Endodermal cell (in vitro differentiated cells): ENCODE measurements around the gene NRG2. TPM values are rescaled to one million over a fixed set of nuclear protein-coding genes. Genes with fewer than 3 reads are reported as not detected.

Source experiments
- DNase-seq: peaks from one replicate; pipeline ENCODE4 v3.0.0-alpha.2; 2017
- H3K27ac ChIP-seq: 2 replicates; pipeline ENCODE4 v1.5.1; 2013; ENCODE audit warnings: mild to moderate bottlenecking, low read depth, low read length, moderate library complexity
- H3K27me3 ChIP-seq: 2 replicates; pipeline ENCODE4 v1.6.1; 2013; ENCODE audit warnings: mild to moderate bottlenecking, low read length, moderate library complexity; ENCODE audit not compliant: insufficient read depth, control insufficient read depth, poor library complexity, severe bottlenecking
- H3K36me3 ChIP-seq: 2 replicates; pipeline ENCODE4 v1.7.0; 2013; ENCODE audit warnings: mild to moderate bottlenecking, low read length, moderate library complexity; ENCODE audit not compliant: control insufficient read depth, insufficient read depth
- H3K4me1 ChIP-seq: one replicate; pipeline ENCODE4 v1.7.0; 2013; ENCODE audit warnings: low read length; ENCODE audit not compliant: control insufficient read depth, insufficient read depth
- H3K4me3 ChIP-seq: 2 replicates; pipeline ENCODE4 v1.5.1; 2013; ENCODE audit warnings: mild to moderate bottlenecking, low read length, moderate library complexity
- H3K9ac ChIP-seq: 2 replicates; pipeline ENCODE4 v1.6.1; 2013; ENCODE audit warnings: mild to moderate bottlenecking, low read length, moderate library complexity; ENCODE audit not compliant: poor library complexity, severe bottlenecking; ENCODE audit errors: extremely low read depth
- H3K9me3 ChIP-seq: 2 replicates; pipeline ENCODE4 v1.6.1; 2013; ENCODE audit warnings: mild to moderate bottlenecking, low read length, moderate library complexity; ENCODE audit not compliant: control insufficient read depth
- H3K27ac Mint-ChIP-seq: 2 replicates; pipeline ENCODE4 v1.8.0; 2020; ENCODE audit warnings: mixed read lengths
- H3K27me3 Mint-ChIP-seq: 2 replicates; pipeline ENCODE4 v1.8.0; 2021; ENCODE audit warnings: mild to moderate bottlenecking, mixed read lengths; ENCODE audit not compliant: insufficient read depth
- H3K36me3 Mint-ChIP-seq: 2 replicates; pipeline ENCODE4 v1.8.0; 2020; ENCODE audit warnings: low read depth, mixed read lengths
- H3K4me1 Mint-ChIP-seq: 2 replicates; pipeline ENCODE4 v1.8.0; 2020; ENCODE audit warnings: mixed read lengths
- H3K4me3 Mint-ChIP-seq: 2 replicates; pipeline ENCODE4 v1.8.0; 2020; ENCODE audit warnings: mild to moderate bottlenecking, moderate library complexity, mixed read lengths
- H3K9me3 Mint-ChIP-seq: 2 replicates; pipeline ENCODE4 v1.8.0; 2020; ENCODE audit warnings: mild to moderate bottlenecking, mixed read lengths
- CTCF ChIP-seq: fragments of 200-600 bp; sonication (generic); conservative IDR thresholded peaks from 2 replicates; pipeline ENCODE4 v1.5.0; 2021; ENCODE audit warnings: antibody characterized with exemption, mild to moderate bottlenecking
- WGBS, 2 experiments: methylation state at CpG; one replicate each; pipeline versions ENCODE4 v1.1.5 to v1.1.7; 2013; ENCODE audit warnings: missing lambda C conversion rate in 2 of 2, mixed read lengths in 1 of 2; ENCODE audit not compliant: insufficient coverage in 1 of 2, insufficient read length in 1 of 2; 5-methylcytosine and 5-hydroxymethylcytosine counted together
- total RNA-seq, 2 donors: library from RNA; stranded (reverse); fragmentation: NEBNext Ultra II Directional in 1 of 2; extraction: Animal tissue kit (Norgen Biotek cat#: 25700) in 1 of 2; gene quantifications; 2 replicates in 1 of 2; 3 replicates in 1 of 2; pipeline ENCODE4 v1.2.1, GENCODE V29; 2021

Gene NRG2
- total RNA-seq, 2 donors from 2014 or later = 10.8 to 12.5 TPM

DNA sequence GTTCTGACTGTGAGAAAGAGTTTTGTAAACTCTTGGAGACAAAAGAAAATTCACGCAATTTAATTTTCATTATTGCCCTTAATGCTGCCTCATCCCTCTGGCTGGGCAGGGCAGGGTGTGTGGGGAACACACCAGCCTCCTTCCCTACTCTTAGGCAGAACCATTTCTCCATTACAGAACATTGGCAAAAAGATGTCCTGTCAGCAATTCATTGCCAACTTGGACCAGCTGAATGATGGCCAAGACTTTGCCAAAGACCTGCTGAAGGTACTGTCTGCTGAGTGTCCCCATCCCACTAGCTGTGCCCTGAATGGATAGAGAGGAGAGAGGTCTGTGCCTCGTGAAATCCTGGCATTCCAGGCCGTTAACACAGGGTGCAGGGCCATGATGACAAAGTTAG is 209.6 kb downstream of the NRG2 start:
- Mint-ChIP-seq H3K36me3 (no peaks in the 10 kb centered on the region), H3K9me3 (no peaks in the 10 kb centered on the region), H3K4me1 (no peaks in the 10 kb centered on the region), H3K27ac (no peak overlapping the region), H3K27me3 (peaks cover 60% of the 10 kb centered on the region), H3K4me3 (no peak overlapping the region)
- Histone ChIP-seq H3K9ac (no peak overlapping the region), H3K4me1 (no peaks in the 10 kb centered on the region), H3K27me3 (peaks cover 44% of the 10 kb centered on the region), H3K36me3 (no peaks in the 10 kb centered on the region), H3K27ac (no peak overlapping the region), H3K9me3 (no peaks in the 10 kb centered on the region), H3K4me3 (no peak overlapping the region)
- TF ChIP-seq CTCF = no peak
- 43 to 52% methylated on average over 3 of the region's 3 CpGs for WGBS, 2 experiments
- no peak for DNase-seq

GRCh38 chr5:139831624-139832023 is 211.5 kb downstream of the NRG2 start:
- Histone ChIP-seq H3K27me3 (peaks cover 44% of the 10 kb centered on the region), H3K4me1 (no peaks in the 10 kb centered on the region), H3K9me3 (no peaks in the 10 kb centered on the region), H3K27ac (no peak overlapping the region), H3K36me3 (no peaks in the 10 kb centered on the region), H3K4me3 (no peak overlapping the region), H3K9ac (no peak overlapping the region)
- 63 to 79% methylated on average over 3 of the region's 3 CpGs for WGBS, 2 experiments
- Mint-ChIP-seq H3K27ac (no peak overlapping the region), H3K4me1 (no peaks in the 10 kb centered on the region), H3K36me3 (no peaks in the 10 kb centered on the region), H3K27me3 (peaks cover 77% of the 10 kb centered on the region), H3K9me3 (no peaks in the 10 kb centered on the region), H3K4me3 (no peak overlapping the region)
- TF ChIP-seq CTCF = no peak
- no peak for DNase-seq

GRCh38 chr5:139829471-139829870 is 213.6 kb downstream of the NRG2 start:
- Mint-ChIP-seq H3K9me3 (no peaks in the 10 kb centered on the region), H3K27ac (no peak overlapping the region), H3K27me3 (peaks cover 80% of the 10 kb centered on the region), H3K36me3 (no peaks in the 10 kb centered on the region), H3K4me1 (no peaks in the 10 kb centered on the region), H3K4me3 (no peak overlapping the region)
- Histone ChIP-seq H3K27ac (no peak overlapping the region), H3K9ac (no peak overlapping the region), H3K4me1 (no peaks in the 10 kb centered on the region), H3K36me3 (no peaks in the 10 kb centered on the region), H3K4me3 (no peak overlapping the region), H3K9me3 (no peaks in the 10 kb centered on the region), H3K27me3 (peaks cover 40% of the 10 kb centered on the region)
- no peak for DNase-seq
- TF ChIP-seq CTCF = no peak
- 86 to 88% methylated on average over 1 to 6 of the region's 6 CpGs for WGBS, 2 experiments
